Stimulated activated CD8-positive, alpha-beta memory T cell treated with anti-CD3 and anti-CD28 coated beads, Interleukin-15, amount 100 ng/mL, for 1 hour (primary cell): ENCODE results near the gene LSS.

ENCODE experiments used
- DNase-seq: peaks from one replicate; pipeline ENCODE4 v3.0.0-alpha.2; 2020; ENCODE audit warnings: low read depth

Gene LSS

DNA sequence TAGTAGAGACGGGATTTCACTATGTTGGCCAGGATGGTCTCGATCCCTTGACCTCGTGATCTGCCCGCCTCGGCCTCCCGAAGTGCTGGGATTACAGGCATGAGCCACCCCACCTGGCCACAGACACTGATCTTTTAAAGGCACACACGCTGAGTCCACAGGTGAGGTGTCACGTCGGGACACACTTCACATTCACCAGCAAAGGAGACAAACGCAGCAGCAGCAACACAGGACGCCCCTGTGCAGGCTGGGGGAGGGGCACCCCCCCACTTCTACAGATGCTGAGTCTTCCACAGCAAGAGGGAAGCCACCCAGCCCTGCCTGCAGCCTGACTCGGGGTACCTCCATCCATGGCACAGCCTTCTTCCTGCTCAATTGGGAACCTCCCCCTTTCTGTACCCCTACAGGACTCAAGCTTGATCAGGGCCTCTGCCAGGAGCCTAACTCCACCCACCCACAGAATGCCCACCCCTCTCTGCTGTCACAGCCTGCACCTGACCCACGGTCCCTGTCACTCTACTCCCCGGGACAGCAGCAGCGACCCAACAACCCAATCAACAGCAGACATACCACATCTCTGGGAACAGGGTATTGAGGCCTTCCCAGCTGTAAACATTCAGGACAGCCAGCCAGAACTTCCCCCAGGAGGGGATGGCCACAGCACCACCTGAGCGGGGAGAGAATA, 9.5 kb downstream of the LSS start:
- DNase-seq = no peak

DNA sequence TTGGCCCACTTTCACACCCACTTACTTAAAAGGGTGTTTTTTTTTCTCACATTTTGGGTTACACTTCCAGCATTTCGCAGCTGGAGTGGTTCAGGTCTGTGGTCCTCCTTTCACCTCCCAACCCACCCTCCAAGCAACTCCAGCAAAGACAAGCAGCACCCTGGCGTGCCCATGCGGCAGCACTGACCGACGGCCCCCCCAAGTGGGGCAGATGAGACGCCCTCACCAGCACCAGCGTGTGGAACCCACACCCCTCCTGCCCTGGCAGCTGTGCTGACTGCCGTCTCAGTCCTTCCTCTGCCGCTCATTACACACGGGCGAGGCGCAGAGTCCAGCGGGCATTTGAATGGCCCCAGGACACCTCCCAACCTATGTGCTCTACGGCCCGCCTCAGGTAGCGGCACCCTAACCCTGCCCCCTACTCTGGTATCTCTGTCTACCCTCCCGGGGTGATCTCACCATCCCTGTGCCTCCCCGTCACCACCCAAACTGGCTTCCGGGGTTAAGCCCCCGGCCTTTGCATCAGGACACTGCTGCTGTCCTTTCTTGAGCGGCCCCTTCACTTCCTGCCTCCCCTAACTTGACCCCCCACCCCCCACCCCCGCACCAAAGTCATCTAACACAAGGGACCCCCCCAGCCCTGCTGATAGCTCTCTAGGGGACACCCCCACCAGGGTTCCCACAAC, 10.9 kb downstream of the LSS start:
- no peak for DNase-seq

DNA sequence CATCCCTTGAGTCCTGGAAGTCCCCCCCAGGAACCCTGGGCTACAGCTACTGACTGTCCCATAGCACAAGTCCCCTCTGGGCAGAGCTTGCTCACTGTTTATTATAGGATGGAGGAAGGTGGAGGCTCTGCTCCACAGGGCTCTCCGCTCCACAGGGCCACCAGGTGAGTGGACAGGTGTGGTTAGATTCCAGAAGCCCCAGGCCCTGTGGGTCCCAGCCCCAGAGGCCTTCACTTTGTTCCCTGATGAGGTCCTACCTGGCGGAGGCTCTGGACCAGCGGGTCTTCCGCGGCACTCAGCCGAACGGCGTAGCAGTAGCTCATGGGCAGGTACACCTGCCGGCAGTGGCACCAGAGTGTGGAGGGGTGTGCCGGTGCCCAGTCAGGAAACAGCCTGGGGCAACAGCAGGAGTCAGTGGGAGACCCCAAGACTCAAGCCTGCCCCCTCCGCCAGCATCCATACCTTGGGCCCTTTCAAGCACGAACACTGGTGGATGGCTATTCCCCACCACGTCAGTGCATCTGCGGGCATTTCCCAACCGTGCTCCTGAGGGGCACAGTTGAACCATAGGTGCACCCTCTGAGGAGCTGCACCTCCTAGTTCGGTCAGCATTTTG, 12.3 kb downstream of the LSS start:
- DNase-seq = no peak

DNA sequence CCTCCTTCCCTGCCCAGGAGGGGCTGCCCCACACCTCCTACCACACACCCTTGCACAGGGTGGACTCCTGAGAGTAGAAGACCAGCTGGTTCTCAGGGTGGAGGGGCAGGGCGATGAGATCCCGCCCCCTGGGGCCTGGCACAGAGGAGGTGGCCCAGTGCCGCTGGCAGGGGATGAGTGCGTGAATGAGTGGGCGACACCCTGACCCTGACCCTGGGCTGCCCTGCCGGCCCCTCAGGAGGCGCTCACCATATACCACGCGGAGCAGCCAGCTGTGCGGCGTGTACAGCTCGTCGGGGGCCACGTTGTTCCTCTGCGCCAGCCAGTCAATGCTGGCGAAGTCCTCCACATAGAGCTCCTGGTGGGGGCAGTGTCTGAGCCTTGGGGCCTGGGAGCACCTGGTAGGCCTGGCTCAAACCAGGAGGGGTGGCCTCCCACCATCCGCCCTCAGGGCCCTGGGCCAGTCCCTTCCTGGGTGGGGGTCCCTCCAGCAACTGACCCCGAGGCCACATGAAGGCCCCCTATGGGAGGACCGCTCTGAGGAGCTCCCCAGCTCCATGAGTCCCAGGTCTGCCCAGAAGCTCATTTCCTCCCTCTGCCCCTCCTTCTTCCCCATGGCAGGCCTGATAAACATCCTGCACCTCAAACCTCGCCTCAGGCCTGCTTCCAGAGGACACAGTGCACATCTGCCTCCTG, 13.0 kb downstream of the LSS start:
- DNase-seq = no peak

DNA sequence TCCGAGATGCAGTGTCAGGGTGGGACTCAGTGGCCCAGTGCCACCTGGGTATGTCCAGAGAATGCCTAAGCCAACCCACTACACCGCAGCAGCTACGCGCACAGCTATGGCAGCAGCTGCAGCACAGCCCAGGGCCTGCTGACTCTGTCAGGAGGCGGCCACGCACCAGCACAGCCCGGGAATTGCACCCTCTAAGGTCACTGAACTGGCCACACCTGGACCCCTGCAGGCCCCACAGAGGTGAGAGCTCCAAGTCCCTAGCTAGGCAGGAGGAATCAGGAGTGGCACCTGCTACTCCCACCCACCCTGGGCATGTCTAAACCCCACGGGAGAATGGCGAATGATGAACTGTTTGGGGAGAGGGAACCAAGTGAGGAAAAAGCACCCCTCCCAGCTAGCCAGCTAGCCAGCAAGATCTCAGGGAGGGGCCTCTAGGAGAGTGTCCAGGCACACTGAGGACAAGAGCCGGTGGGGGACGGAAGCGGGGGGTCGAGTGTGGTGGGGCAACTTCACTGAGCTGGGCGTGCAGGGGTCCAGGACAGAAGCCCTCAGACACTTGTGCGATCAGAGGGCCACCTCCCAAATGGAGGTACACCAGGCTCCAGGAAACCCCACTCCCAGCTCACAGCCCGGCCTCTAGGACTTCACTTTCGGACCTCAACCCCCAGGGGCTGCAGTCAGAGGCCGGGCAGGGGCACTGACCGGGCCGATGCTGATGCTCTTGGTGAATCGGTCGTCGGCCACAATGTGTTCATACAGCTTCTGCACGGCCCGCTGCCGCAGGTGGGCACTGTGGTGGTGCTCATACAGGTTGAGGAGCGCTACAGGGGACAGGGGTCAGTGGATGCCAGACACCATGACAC, 13.9 kb downstream of the LSS start:
- no peak for DNase-seq

DNA sequence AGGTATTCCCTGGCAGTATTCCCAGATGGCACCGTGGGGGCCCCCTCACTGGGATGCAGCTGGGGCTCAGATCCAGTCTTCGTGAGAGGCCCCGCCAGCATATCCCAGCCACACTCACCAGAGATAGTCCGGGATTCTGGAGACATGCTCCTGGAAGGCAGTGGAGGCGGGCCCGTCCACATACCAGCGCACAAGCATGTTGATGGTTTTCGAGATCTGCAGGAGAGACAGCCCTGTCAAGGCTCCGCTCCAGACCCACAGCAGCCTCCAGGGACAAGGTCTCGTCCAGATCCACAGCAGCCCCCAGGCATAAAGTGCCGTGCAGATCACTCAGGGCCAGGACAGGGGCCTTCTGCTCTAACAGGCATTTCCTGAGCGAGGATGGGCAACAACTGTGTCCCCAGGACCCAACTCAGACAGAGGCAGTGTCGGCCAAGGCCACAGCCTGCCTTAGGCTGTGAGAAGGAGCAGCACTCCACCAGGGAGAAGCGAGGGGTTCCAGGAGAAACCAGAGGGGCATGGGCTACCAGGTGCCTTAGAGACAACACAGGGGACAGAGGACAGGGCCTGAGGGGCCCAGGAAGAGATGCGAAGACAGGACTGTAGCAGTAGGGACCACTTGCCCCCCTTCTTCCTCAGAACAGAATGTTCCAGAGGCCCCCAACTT, 14.8 kb downstream of the LSS start:
- DNase-seq = no peak

DNA sequence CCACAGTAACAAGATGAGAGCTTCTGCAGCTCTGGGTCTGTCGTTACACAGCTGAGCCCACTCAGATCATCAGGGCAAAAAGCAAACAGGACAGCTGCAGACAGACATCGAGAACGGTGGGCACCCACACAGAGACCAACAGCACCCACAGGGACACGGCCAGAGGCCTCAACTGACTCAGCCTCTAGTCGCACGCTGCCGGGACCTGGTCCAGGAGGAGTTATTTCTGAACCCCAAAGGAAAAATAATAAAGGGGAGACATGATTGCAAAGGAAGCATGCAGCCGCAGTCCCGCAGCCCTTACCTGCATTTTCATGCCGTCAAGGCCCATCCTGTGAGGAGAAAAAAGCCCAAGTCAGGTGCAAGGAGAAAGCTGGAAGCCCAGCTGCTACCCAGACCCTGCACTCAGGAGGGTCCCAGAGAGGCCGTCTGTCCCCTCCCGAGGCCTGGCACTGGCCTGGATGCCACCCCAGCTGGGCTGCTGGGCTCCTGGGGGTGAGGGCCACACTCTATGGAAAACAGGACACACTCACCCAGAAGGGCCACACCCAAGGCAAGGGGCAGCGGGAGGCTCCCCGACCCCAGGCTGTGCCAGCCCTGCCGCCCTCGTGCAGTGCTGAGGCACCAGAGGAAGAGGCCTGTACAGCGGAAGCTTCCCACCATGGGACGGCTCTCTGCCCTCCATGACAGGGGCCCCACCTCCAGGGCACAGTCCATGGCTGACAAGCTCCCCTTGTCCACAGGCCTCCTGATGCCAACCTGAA, 15.7 kb downstream of the LSS start:
- DNase-seq = no peak

DNA sequence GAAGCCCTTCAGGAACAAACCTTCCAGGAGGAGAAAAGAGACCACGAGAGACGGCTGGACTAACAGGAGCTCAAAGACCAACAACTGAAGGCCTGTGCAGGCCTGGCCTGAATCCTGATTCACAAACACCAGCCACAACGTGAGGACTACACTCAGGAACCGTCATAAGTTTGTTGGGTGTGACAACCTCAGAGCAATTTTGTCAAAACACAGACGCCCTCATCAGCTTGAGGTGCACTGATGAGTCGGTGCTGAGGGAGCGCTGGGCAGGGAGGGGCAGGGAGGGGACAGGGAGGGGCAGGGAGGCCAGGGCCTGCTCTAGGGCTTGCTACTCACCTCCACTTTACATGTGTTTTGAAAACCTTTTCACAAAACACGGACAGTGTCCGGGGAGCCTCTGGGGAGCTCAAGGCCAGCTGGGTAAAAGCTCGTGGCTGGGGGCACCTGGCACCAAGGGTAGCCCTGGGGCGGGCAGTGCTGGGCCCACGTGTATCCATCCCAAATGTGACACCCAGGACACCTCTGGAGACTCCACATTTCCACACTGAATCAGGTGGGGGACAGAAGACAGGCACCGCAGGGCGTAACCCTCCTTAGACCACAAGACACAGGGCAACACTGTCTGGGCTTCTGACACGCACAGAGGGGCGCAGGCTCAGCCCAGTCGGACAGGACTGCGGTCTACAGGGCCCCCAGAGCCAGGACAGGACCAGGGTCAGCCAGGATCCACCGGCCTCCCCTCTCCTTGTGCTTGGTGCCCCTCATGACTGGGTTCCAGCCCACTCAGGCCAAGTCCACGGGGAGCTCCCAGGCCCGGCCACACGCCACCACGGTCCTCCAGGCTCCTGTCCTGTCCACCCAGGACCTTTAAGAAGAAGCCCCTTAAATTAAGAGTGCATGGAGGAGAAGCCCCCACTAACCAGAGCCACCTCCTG, 16.5 kb downstream of the LSS start:
- DNase-seq = no peak

DNA sequence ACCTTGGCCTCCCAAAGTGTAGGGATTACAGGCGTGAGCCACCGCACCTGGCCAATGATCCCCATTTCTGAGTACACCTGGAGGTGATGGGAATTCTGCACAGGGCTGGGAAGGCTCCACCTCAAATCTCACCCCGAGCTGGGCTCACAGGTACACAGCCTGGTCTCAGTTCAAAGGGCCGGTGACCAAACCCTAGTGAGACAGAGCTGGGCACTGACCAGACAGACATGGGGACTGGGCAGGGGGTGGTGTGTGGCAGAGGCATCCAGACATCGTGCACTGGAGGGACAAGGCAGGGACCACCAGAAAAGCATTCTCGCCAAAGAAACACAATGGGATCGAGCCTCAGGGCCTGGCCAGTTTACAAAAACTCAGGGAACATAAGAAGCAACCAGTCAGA, 17.2 kb downstream of the LSS start:
- DNase-seq = no peak

DNA sequence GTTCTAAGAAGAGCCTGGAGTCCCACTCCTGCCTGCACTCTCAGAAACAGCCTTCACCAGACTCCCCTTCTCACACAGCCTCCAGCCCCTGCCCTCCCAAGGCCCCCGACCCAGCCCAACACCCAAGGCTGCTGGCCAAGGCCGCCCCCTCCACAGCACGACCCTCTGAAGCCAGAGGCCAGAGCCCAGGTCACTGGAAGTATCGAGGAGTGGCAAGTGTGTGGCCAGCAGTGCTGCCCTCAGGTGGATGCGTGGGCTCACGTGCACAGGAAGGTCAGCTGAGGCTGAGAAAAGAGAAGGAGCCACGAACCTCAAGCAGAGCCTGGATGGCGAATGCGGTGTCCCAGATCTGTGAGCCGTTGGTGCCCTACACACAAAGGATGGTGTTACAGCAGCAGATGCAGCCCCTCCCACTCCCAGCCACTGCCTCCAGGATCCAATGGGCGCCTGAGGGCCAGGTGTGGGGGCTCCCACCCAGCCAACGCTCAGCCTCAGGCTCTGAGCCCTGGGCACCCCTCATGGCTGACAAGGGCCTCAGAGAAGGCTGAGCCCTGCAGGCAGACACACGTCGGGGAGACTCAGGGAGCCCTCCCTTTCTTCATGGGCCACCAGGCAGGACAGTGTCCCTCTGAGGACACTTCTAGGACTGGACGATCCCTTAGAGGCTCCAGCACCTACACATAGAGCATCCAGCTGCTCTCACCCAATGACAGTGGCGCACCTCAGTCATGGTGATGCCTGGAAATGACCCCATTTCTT, 18.0 kb downstream of the LSS start:
- DNase-seq = no peak

DNA sequence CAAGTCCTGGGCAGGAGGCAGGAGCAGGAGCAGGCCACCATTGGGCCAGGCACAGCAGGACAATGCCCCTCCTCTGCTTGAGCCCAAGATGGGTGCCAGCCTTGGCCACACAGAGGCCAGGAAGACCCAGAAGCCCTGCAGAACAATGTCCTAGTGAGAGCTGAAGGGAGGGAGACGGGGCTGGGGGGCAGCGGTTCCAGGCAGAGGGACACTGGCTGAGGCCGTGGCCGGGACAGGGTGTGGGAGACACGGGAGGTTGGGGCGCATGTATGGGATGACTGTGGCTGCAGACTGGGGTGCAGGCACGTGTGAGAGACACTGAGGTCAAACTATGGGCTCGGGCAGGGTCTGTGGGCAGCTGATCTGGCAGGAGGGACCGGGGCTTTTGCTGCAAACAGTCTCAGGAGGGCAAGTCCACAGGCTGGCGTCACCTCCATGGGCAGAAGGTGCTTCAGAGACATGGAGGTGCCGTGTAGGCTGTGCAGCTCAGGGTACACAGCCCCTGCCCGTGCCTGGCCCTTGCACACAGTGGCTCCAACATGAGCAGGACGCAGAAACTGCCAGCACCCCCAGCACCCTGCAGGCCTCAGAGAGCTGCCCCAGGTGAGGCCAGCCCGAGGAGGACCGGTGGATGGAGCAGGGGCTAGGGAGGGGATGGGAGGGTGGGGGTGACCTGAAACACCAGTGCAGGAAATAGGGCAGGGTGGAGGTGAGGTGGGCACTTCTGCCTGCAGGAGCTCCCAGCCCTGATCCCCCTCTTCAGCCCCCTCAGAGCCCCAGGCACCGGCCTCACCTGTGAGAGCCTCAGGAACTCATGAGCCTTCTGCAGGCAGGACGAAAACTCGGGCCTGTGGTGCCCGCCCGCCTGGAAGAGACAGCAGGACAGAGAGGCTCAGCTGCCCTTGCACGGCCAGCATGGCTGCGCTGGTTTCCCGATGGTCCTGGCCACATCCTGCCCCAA, 19.5 kb downstream of the LSS start:
- DNase-seq = no peak

DNA sequence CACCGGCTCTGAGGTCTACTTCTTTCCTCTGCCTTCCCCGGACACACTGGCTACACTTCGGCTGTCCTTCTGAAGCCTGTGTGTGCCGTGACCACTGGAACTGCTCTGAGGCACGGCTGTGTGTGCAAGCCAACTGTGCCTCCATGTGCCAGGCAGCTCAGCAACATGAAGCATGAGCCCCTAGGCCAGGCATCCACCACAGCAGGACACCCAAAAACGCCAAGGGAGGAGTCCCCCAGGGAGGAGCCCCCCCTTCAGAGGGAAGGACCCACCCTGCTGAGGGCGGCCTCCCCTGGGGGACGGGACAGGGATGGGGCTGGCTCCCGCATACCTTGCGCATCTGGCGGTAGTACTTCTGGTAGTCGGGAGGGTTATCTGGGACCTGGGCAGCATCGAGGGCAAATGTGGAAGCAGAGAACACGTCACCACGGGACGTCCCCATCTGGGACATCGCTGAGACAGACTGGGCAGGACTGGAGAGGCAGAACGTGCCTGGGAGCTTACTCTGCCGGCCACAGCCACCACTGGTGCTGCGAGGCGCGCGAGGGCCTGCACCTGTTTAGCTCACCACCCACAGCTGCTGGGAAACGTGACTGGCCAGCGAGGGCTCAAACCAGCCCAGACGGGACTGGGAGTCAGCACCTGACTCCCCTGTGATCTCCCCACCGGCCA, 20.5 kb downstream of the LSS start:
- no peak for DNase-seq

DNA sequence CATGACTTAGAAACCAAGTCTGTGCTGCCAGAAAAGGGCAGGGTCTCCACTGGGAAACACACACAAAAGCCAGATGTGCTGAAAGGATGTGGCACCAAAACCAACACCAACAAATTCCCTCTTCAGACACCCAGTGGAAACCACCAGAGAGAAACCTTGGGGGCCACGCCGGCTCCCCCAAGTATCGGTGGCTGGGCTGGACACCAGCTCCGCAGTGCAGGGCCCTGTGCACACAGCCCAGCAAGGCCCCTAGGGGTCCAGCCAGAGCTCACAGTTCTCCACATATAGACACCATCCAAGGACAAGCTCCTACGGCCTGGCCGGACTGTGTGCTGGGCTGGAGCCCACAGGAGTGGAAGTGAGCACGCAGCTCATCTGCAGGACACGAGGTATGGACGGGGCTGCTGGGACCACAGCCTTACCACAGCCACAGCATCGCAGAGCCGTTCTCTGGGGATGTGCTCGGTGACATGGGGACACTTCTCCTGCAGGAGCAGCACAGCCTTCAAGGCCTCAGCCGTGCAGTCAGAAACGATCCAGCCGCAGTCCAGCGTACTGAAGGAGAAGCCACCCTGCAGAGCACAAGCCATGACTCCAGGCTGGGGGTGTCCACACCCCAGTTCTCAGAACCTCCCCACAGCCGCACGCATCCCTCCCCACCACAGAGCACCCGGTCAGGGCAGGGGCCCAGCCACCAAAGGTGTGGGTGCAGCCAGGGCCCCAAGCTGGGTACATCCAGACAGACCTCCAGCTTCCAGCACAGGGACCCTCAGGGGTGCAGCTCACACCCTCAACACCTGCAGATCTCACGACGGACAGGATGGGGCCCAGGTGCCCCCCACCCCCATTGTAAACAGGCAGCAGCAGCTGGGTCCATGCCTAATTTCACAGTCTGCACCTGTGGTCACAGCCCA, 21.3 kb downstream of the LSS start:
- DNase-seq = no peak

DNA sequence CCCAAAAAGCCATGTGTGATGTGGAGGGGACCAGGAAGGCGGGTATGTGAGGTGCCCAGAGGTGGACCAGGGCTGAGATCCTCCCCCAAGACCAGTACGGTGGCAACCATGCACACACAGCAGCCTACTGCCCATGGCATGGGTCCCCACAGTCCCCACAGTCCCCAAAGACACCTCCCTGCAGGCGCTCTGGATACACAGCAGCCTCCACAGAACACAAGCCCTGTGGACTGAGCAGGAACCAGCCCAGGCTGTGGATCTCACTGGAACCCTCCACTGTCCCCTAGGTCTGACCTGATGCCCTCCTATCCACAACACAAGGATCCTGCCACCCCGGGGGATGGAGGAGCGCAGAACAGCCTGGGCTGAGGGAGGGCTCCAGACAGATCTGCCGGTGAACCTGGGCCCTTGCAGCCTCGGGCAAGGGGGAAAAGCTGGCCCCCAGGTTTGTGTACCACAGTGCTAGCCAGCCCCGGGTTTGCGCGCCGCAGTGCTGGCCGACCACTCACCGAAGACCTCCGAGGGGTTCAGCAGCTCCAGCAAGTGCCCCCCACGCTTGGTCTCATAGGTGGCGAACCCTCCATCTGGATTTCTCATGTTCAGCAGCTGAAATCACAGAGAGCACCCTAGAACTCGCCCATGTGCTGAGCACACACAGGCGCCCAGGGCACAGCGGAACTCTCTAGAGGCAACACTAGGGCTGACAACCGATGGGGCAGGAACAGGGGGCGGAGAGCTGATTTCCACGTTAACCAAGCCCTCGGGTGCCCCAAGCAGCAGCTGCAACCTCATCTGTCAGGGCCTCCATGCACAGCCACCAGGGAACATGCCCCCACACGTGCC, 22.2 kb downstream of the LSS start:
- DNase-seq = no peak

DNA sequence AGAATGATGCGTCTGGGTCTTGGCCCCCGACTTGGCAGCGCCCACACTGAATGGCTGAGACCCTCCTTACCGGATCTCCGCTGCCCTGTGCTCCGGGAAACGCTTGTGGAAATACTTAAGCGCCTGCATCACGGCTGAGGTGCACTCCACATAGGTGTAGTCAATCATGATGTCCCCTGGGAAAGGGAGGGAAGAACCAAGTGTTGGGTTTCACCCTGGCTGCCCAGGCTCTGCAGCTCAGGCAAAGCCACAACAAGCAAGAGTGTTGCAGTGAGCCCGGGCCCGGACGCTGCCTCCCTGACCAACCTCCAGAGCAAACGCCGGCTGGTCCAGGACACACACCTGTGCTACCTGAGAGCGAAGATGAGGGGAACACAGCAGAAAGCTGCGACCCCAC, 22.8 kb downstream of the LSS start:
- DNase-seq = no peak
